K562 treated with DMSO at 1 percent for 24 hours (cell line): ENCODE data around the gene PNPLA2. TPM values are rescaled to one million over a fixed set of nuclear protein-coding genes. Genes with fewer than 3 reads are reported as not detected.

ENCODE experiments used
- total RNA-seq: library from RNA; unstranded; fragments of 300-600 nt; gene quantifications from 2 replicates; pipeline ENCODE4 v1.2.3, GENCODE V29; 2022; ENCODE audit warnings: low read depth; ENCODE audit not compliant: insufficient read depth

The PNPLA2 gene
- total RNA-seq: 201 and 202 TPM in 2 replicates

GRCh38 chr11:818396-819128 is at the start of gene PNPLA2:
PNPLA2 (plus strand) TSS chr11:818914; CDS start chr11:819719, 805 bp downstream.

DNA sequence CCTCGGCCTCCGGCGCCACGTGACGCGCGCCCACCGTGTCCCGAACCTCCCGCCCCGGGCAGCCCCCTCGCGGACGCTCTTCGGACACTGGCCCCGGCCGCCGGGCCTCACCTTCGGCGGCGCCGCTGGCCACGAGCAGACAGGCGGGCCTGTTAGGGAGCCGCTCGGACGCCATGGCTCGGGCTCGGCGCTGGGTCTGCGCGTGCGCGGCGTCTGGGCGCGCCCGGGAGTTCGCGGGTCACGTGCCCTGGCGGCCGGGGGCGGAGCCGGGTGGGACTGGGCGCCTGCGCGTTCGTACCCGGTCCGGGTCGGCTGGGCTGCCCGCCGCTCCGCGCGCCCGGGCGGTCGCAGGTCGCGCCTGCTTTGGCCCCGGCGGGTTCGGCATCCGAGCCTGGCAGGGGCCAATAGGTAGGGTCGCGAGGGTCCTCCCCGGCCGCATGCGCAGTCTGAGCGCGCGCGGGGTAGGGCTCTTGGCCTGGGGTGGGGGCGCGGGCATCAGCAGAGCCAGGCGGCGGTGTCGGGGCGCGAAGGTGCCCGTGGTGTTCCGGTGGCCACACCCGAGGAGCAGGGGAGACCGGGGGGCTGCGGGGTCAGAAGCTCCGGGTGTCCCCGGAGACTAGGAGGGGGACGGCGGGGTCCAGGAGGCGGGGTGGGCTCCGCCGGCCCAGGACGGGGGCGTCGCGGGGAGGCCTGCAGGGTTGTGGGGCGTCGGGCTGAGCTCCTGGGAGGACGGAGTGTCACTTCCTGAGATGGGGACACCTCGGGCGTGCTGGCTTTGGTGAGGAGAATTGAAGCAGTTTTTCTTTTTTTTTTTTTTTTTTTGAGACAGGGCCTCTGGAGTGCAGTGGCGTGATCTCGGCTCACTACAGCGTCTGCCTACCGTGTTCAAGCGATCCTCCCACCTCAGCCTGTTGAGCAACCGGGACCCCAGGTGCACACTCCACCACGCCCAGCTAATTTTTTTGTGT is 41.1 kb upstream of the PNPLA2 start, which contains the start of gene GATD1:
TSS of gene GATD1 (minus strand) at position 200 of the 968 bp plus-strand sequence. CDS start at position 175, 25 bp downstream.

DNA sequence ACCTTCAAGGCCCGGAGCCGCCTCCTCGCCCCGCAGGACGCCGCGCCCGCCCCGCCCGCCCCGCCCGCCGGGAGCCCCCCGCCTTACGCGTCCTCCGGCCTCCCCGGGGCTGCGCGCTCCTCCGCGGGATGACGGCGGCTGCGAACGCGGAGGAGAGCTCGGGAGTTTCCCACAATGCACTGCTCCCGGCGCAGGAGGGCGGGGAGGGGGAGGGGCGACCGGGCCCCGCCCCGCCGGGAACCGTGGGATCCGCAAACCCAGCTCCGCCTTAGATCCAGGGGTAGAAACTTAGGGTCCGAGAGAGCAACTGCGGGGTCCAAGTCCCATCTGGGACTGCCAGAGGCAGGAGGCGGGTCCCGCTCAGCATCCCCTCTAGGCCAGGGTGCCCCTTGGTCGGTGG is 28.8 kb upstream of the PNPLA2 start, which contains the start of gene CEND1:
TSS of gene CEND1 (minus strand) at position 148 of the 400 bp plus-strand sequence. CDS start 1,514 bp downstream, outside the sequence.

GRCh38 chr11:798093-798713 is 20.5 kb upstream of the PNPLA2 start, which contains the start of gene SLC25A22:
SLC25A22 (minus strand) TSS chr11:798281; CDS start chr11:795006, 3,275 bp downstream.

GRCh38 chr11:809287-810039 is 9.3 kb upstream of the PNPLA2 start, which contains the start of gene RPLP2:
RPLP2 (plus strand) TSS chr11:809967; CDS start chr11:810235, 268 bp downstream.

GRCh38 chr11:827897-828192 is 9.1 kb downstream of the PNPLA2 start, which contains the start of gene CRACR2B:
CRACR2B (plus strand) TSS chr11:827919; CDS start chr11:828608, 689 bp downstream.

DNA sequence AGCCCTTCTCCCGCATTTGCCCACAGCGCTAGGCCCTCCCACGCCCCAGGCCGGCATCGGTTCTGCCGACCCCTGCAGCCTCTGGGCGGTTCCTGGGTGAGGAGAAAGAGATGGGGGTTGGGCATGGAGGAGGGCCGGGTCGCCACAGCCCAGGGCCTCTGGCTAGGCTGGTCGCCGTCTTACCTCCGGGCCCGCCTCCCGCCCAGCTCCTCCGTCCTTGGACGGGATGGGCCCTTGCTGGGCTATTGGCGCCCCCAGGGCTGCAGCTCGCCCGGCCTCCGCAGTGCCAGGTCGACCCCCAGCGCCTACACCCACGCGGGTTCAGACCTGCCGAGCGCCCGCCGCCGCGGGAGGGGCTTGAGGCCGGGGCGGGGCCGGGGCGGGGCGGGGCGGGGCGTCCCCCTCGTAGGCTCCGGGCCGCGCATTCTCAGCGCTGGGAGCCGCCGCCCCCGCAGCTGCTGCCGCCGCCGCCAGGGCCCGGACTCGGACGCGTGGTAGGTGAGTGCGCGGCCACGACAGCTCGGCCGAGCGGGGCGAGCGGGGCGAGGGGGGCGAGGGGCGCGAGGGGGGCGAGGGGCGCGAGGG is 13.9 kb downstream of the PNPLA2 start, which contains the start of gene CD151:
TSS of gene CD151 (plus strand) at position 424 of the 585 bp plus-strand sequence. CDS start 3,118 bp downstream, outside the sequence.

DNA sequence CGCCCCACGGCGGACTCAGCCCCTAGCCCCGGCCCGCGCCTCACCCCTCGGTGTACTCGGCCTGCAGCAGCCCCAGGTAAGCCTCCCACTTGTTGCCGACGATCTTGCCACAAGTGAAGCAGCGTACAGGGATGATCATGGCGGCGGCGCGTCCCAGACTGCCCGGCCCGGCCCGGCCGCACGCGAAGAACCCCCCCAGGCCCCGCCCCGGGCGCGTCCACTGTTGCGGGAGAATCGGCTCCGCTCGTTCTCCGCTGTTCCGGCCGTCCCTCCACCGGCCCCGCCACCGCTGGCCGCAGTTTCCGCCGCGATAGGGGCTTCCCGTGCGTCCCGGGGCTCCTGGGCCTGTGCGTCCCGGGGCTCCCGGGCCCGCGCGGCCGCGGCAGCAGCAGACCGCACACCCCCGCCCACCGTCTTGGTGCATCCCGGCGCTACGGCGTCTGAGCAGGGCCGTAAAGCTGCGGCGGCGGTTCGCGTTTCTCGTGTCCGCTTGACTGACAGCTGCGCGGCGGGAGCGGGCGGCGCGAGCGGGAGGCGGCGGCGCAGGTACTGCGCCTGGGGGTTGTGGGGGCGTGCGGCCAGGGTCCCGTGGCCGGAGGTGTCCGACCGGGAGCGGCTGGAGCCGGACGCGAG is 23.8 kb downstream of the PNPLA2 start, which contains the start of the genes POLR2L and TSPAN4:
TSS of gene POLR2L (minus strand) at position 160 of the 633 bp plus-strand sequence. CDS start at position 139, 21 bp downstream.
TSS of gene TSPAN4 (plus strand) at position 483 of the 633 bp plus-strand sequence. CDS start 7,453 bp downstream, outside the sequence.

Other genes starting within 250 kb of the PNPLA2 start
- 26.0 TPM in 2 replicates for gene PHRF1, start 242.4 kb upstream of the PNPLA2 start, total RNA-seq
- gene IRF7, start 203.0 kb upstream of the PNPLA2 start, total RNA-seq: 52.2 and 58.6 TPM in 2 replicates
- 0.25 and 0.28 TPM in 2 replicates for gene CDHR5, start 194.0 kb upstream of the PNPLA2 start, total RNA-seq
- gene SCT, start 191.7 kb upstream of the PNPLA2 start, total RNA-seq: not detected in 2 replicates
- 1.0 and 1.1 TPM in 2 replicates for gene DRD4, start 181.6 kb upstream of the PNPLA2 start, total RNA-seq
- 87.3 and 88.1 TPM in 2 replicates for gene DEAF1, start 123.7 kb upstream of the PNPLA2 start, total RNA-seq
- 21.3 and 25.2 TPM in 2 replicates for gene TMEM80, start 123.1 kb upstream of the PNPLA2 start, total RNA-seq
- 7.8 and 11.6 TPM in 2 replicates for gene EPS8L2, start 112.7 kb upstream of the PNPLA2 start, total RNA-seq
- gene TALDO1, start 71.5 kb upstream of the PNPLA2 start, total RNA-seq: 501 and 539 TPM in 2 replicates
- 71.7 and 110 TPM in 2 replicates for gene GATD1, start 41.4 kb upstream of the PNPLA2 start, total RNA-seq
- 1.6 TPM in 1 of 2 replicates, not detected in the other for gene CEND1, start 28.8 kb upstream of the PNPLA2 start, total RNA-seq
- 35.7 and 42.0 TPM in 2 replicates for gene SLC25A22, start 20.6 kb upstream of the PNPLA2 start, total RNA-seq
- 29.6 and 32.0 TPM in 2 replicates for gene PIDD1, start 13.7 kb upstream of the PNPLA2 start, total RNA-seq
- gene RPLP2, start 8.9 kb upstream of the PNPLA2 start, total RNA-seq: 1,895 and 1,983 TPM in 2 replicates
- 35.3 and 36.8 TPM in 2 replicates for gene CRACR2B, start 9.0 kb downstream of the PNPLA2 start, total RNA-seq
- gene CD151, start 14.0 kb downstream of the PNPLA2 start, total RNA-seq: 198 and 203 TPM in 2 replicates
- gene POLR2L, start 23.6 kb downstream of the PNPLA2 start, total RNA-seq: 74.9 and 76.7 TPM in 2 replicates
- gene TSPAN4, start 23.9 kb downstream of the PNPLA2 start, total RNA-seq: 17.2 and 27.2 TPM in 2 replicates
- 75.4 and 78.7 TPM in 2 replicates for gene CHID1, start 91.9 kb downstream of the PNPLA2 start, total RNA-seq
- gene AP2A2, start 107.0 kb downstream of the PNPLA2 start, total RNA-seq: 49.4 and 51.6 TPM in 2 replicates
- not detected in 2 replicates for gene MUC6, start 217.8 kb downstream of the PNPLA2 start, total RNA-seq